Parathyroid adenoma (tissue), 2 donors: ENCODE data around the gene FARS2.

Source experiments
- H2AFZ ChIP-seq: fragments of 300-600 bp; sonication (generic); one replicate; pipeline ENCODE4 v1.7.0; 2017; ENCODE audit warnings: antibody characterized with exemption, mild to moderate bottlenecking
- H3K27ac ChIP-seq: fragments of 300-600 bp; sonication (generic); one replicate; pipeline ENCODE4 v1.7.0; 2017
- H3K27me3 ChIP-seq: fragments of 300-600 bp; sonication (generic); one replicate; pipeline ENCODE4 v1.7.0; 2017; ENCODE audit warnings: low read length; ENCODE audit not compliant: control insufficient read depth, insufficient read depth
- H3K36me3 ChIP-seq: fragments of 300-600 bp; sonication (generic); one replicate; pipeline ENCODE4 v1.7.0; 2017; ENCODE audit warnings: low read length; ENCODE audit not compliant: control insufficient read depth, insufficient read depth
- H3K4me1 ChIP-seq: fragments of 300-600 bp; sonication (generic); one replicate; pipeline ENCODE4 v1.7.0; 2017; ENCODE audit warnings: control low read depth
- H3K4me2 ChIP-seq: fragments of 300-600 bp; sonication (generic); one replicate; pipeline ENCODE4 v1.7.0; 2017; ENCODE audit warnings: low read length
- H3K4me3 ChIP-seq: fragments of 300-600 bp; sonication (generic); one replicate; pipeline ENCODE4 v1.7.0; 2017; ENCODE audit warnings: low read depth, low read length
- H3K79me2 ChIP-seq: fragments of 300-600 bp; sonication (generic); one replicate; pipeline ENCODE4 v1.7.0; 2017; ENCODE audit warnings: control low read depth
- H3K9ac ChIP-seq: fragments of 300-600 bp; sonication (generic); one replicate; pipeline ENCODE4 v1.7.0; 2017; ENCODE audit warnings: mild to moderate bottlenecking
- H3K9me3 ChIP-seq: fragments of 300-600 bp; sonication (generic); one replicate; pipeline ENCODE4 v1.7.0; 2017; ENCODE audit warnings: low read length; ENCODE audit not compliant: control insufficient read depth
- CTCF ChIP-seq: fragments of 300-600 bp; sonication (generic); IDR thresholded peaks from one replicate; pipeline ENCODE4 v1.7.0; 2017; ENCODE audit warnings: antibody characterized with exemption, mild to moderate bottlenecking
- donor health status: primary hyperparathyroidism.

The FARS2 gene

DNA sequence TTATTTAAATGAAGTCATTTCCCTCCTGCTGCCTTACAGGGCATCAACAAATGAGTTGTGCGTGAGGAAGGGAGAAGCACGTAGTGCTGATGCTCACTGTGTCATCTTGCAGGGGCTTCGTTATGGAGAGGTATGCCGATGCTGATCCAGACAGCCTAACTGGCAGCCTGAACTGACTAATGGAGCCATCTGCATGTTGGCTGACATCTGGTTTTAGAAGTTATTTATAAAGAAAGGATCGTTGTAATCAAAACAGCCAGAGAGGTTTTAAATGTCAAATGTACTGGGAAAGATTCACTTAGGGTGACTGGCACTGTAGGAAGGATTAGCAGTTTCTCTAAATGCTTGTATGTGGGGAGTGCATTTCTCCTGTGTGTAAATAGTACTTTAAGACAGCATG lies 54.6 kb downstream of the FARS2 start:
- Histone ChIP-seq H3K4me3 (no peak overlapping the region), H2AFZ (no peak overlapping the region), H3K9ac (no peak overlapping the region)

DNA sequence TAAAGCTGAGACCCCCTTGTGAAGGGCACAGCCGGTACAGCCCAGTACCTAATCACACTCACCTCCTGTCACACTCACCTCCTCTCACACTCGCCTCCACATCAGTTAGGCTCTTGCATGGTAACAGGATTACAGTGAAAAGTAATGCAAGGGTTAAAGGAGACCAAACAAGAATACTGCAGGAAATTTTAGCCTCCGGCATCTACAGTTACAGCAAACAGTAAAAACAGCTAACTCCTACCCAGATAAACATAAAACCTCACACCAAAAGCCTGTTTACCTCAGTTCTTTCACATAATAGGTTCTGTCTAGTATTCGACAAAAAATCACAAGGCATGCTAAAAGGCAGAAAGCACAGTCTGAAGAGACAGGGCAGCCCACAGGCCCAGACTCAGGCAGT lies 55.6 kb downstream of the FARS2 start:
- Histone ChIP-seq H3K36me3 (no peaks in the 10 kb centered on the region), H3K79me2 (peaks cover 11% of the 10 kb centered on the region), H3K27ac (no peak overlapping the region), H3K4me1 (no peaks in the 10 kb centered on the region), H3K4me2 (no peak overlapping the region), H3K27me3 (no peaks in the 10 kb centered on the region), H3K4me3 (no peak overlapping the region), H2AFZ (no peak overlapping the region), H3K9me3 (no peaks in the 10 kb centered on the region), H3K9ac (no peak overlapping the region)
- no peak for TF ChIP-seq CTCF

More for the DNA sequence above, 54.6 kb downstream of the FARS2 start:
- no peak overlapping the region for H3K4me2 ChIP-seq
- H3K9me3 ChIP-seq: no peaks in the 10 kb centered on the region
- peaks cover 11% of the 10 kb centered on the region for H3K79me2 ChIP-seq
- no peaks in the 10 kb centered on the region for H3K36me3 ChIP-seq
- TF ChIP-seq CTCF: no peak
- no peak overlapping the region for H3K27ac ChIP-seq
- H3K4me1 ChIP-seq: no peaks in the 10 kb centered on the region
- H3K27me3 ChIP-seq: no peaks in the 10 kb centered on the region

DNA sequence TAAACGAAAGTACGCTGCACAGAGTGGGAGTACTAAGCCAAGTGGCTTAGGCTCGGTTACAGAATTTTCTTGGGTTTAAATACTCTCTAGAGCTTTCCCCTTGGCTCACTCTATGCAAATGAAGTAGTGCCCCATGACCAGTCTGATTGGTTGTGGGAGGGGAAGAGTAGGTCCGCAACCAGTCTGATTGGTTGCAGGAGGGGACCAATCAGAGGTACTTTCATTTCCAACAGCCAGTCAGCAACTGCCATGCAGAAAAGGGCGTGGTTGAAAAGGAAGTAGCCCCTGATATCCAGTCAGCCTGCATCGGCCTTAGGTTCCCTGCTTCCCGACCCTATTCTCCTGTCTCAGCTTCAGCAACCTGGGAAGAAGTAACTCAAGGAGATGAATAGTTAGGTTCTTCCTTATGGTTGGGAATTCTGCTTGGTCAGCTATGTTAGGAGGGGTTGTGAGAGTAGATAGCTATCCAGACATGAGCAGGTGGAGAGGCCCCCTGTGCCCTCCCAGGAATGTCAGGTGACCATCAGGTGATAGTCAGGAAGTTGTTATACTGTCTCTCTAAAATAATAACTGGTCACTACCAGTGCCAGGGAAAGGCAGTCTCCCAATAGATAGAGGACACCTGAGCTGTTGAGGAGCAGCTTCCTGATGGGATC lies 57.4 kb downstream of the FARS2 start:
- no peak overlapping the region for H3K9ac ChIP-seq
- H3K4me1 ChIP-seq: no peaks in the 10 kb centered on the region
- H3K4me2 ChIP-seq: no peak overlapping the region
- no peaks in the 10 kb centered on the region for H3K27me3 ChIP-seq
- H2AFZ ChIP-seq: no peak overlapping the region
- no peaks in the 10 kb centered on the region for H3K9me3 ChIP-seq
- H3K79me2 ChIP-seq: peaks cover 9% of the 10 kb centered on the region
- TF ChIP-seq CTCF: no peak
- no peaks in the 10 kb centered on the region for H3K36me3 ChIP-seq
- no peak overlapping the region for H3K4me3 ChIP-seq
- no peak overlapping the region for H3K27ac ChIP-seq

- peaks cover 25% of the 10 kb centered on the region for H3K79me2 ChIP-seq
- no peak for TF ChIP-seq CTCF
Observed at GRCh38 chr6:5323979-5324378, 62.7 kb downstream of the FARS2 start.

DNA sequence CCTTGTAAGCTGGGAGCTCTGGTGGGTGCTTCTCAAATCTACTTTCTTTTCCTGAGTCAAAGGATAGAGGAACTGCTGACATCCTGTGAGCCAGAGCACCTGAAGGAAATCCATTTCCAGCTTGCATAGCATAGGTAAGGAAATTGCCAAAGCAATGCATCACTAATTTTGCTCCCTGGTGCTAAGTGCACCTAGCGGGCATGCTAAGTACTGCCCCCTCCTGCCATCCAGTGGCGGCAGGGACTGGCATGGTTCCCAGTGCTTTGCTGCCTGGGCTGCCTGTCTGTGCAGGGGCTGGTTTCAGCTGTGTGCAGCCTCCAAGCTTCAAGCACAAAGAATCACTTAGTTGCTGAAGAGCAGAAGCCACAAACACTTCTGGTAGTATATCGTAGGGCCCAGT lies 63.9 kb downstream of the FARS2 start:
- Histone ChIP-seq H3K9ac (no peak overlapping the region), H3K4me3 (no peak overlapping the region), H3K4me2 (no peak overlapping the region), H3K36me3 (no peaks in the 10 kb centered on the region), H3K9me3 (no peaks in the 10 kb centered on the region), H3K4me1 (no peaks in the 10 kb centered on the region), H3K27me3 (no peaks in the 10 kb centered on the region), H3K27ac (no peak overlapping the region), H3K79me2 (peaks cover 27% of the 10 kb centered on the region), H2AFZ (no peak overlapping the region)
- TF ChIP-seq CTCF: no peak

More at GRCh38 chr6:5323979-5324378, 62.7 kb downstream of the FARS2 start:
- H3K4me2 ChIP-seq: no peak overlapping the region
- no peak overlapping the region for H2AFZ ChIP-seq
- no peak overlapping the region for H3K4me3 ChIP-seq
- no peaks in the 10 kb centered on the region for H3K36me3 ChIP-seq
- no peaks in the 10 kb centered on the region for H3K27me3 ChIP-seq
- H3K27ac ChIP-seq: no peak overlapping the region
- no peak overlapping the region for H3K9ac ChIP-seq
- H3K4me1 ChIP-seq: no peaks in the 10 kb centered on the region
- no peaks in the 10 kb centered on the region for H3K9me3 ChIP-seq
